Measurements from ENCODE around the gene PSG1.
"Not testable (repeated sequence)": the region's sequence is repeated elsewhere in the genome, so short reads cannot be mapped to it uniquely, and the experiment has no call there.

- not testable (repeated sequence) for TF ChIP-seq CTCF, POLR2A (IDR thresholded peaks at IDR 0.05)
Measured at GRCh38 chr19:42898656-42899055, 19.1 kb upstream of the PSG1 start.
